Spleen (tissue), 7 donors: ENCODE data around the gene EHBP1.

Source experiments
- POLR2A ChIP-seq, 3 donors: fragments of 450-650 bp; IDR thresholded peaks; one replicate each; pipeline ENCODE4 v1.5.1; 2017; ENCODE audit warnings: antibody characterized with exemption in 3 of 3, mild to moderate bottlenecking in 1 of 3
- POLR2AphosphoS5 ChIP-seq, 3 donors: sonication (generic); formaldehyde crosslinking; IDR thresholded peaks; one replicate each; pipeline ENCODE4 v1.5.1; 2017; ENCODE audit warnings: antibody characterized with exemption in 3 of 3
- TF ChIP-seq, protein P1 (sequence below), 11 experiments: fragments of 200-600 bp in 7 of 11; fragments of 450-650 bp in 4 of 11; sonication (generic) in 4 of 11; IDR thresholded peaks in 8 of 11; conservative IDR thresholded peaks in 3 of 11; 1 replicate in 7 of 11; 2 replicates in 4 of 11; pipeline versions ENCODE4 v1.4.0 to v1.8.0; 2016 to 2021; ENCODE audit warnings: antibody characterized with exemption in 11 of 11, inconsistent platforms in 4 of 11, mild to moderate bottlenecking in 1 of 11
- donor health status: DM: no; HTN: no; CAD: no; lungs with moderate emphysema.
- donor health status: DM: no; HTN: no; CAD: no.
- donor health status: DM: no; HTN: no; CAD: no.

DNA sequence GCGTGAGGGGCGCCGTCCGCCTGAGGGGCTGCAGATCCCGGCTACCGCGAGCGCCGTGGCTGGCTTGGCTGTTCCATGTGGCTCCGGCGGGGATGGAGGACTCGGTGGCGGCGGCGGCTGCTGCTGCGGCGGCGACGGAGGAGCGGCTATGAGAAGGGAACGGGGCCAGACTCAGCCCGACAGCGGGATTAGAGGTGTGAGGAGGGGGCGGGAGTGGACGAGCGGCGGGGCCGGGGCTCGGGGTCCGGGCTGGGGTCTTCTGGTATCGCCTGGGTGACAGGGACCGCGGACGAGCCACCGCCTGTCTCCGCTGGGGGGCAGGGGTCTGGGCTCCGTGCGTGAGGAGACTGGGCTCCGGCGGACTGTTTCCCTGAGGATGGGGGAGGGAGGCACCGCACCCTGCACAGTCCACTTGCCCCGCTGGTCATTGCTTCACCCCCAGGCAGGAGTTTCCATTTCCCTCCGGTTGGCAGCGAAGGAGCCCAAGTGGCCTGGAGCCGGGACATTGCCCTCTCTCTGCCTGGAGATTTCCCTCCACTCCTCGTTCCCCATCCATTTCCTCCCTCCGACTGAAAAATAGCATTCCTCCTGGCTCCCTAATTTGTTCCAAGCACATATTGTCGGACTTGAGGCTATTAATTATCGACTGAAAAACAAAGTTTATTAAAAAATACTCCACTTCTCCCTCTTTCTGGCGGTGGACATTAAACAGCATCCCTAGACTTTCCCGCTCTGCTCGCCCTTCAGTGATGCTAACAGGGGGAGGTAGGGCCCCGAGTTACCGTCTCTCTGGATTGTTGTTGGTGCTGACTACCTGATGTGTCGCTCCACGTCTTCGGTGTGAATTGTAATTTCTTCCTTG lies 577 bp downstream of the EHBP1 start:
- TF ChIP-seq, protein P1, sequence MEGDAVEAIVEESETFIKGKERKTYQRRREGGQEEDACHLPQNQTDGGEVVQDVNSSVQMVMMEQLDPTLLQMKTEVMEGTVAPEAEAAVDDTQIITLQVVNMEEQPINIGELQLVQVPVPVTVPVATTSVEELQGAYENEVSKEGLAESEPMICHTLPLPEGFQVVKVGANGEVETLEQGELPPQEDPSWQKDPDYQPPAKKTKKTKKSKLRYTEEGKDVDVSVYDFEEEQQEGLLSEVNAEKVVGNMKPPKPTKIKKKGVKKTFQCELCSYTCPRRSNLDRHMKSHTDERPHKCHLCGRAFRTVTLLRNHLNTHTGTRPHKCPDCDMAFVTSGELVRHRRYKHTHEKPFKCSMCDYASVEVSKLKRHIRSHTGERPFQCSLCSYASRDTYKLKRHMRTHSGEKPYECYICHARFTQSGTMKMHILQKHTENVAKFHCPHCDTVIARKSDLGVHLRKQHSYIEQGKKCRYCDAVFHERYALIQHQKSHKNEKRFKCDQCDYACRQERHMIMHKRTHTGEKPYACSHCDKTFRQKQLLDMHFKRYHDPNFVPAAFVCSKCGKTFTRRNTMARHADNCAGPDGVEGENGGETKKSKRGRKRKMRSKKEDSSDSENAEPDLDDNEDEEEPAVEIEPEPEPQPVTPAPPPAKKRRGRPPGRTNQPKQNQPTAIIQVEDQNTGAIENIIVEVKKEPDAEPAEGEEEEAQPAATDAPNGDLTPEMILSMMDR (IDR thresholded peaks at IDR 0.05 in 8 of 11, conservative IDR thresholded peaks at IDR 0.05 in 3 of 11) = peak in 7 of 11 experiments; percentile 8 to 44 (median 32)
- TF ChIP-seq POLR2AphosphoS5 (IDR thresholded peaks at IDR 0.05) = no peak
- no peak for TF ChIP-seq POLR2A (IDR thresholded peaks at IDR 0.05)
